Type B pancreatic cell (in vitro differentiated cells): ENCODE data around the gene APBB2. TPM values are rescaled to one million over a fixed set of nuclear protein-coding genes. Genes with fewer than 3 reads are reported as not detected.

Experiments
- DNase-seq: peaks from one replicate; pipeline ENCODE4 v3.0.0; 2021; ENCODE audit warnings: mixed read lengths; ENCODE audit not compliant: unreplicated experiment; ENCODE audit errors: extremely low spot score
- H3K27ac Mint-ChIP-seq: 2 replicates; pipeline ENCODE4 v1.8.0; 2021; ENCODE audit warnings: mild to moderate bottlenecking, mixed read lengths
- H3K27me3 Mint-ChIP-seq: 2 replicates; pipeline ENCODE4 v1.8.0; 2021; ENCODE audit warnings: mixed read lengths
- H3K36me3 Mint-ChIP-seq: 2 replicates; pipeline ENCODE4 v1.8.0; 2021; ENCODE audit warnings: mixed read lengths
- H3K4me1 Mint-ChIP-seq: one replicate; pipeline ENCODE4 v1.8.0; 2021; ENCODE audit warnings: mixed read lengths; ENCODE audit not compliant: unreplicated experiment
- H3K4me3 Mint-ChIP-seq: 2 replicates; pipeline ENCODE4 v1.8.0; 2021; ENCODE audit warnings: mild to moderate bottlenecking, mixed read lengths
- H3K9me3 Mint-ChIP-seq: 2 replicates; pipeline ENCODE4 v1.8.0; 2021; ENCODE audit warnings: mixed read lengths
- CTCF ChIP-seq: fragments of 200-600 bp; sonication (generic); conservative IDR thresholded peaks from 2 replicates; pipeline ENCODE4 v1.5.0; 2021; ENCODE audit warnings: antibody characterized with exemption, mild to moderate bottlenecking
- total RNA-seq: library from RNA; stranded (reverse); gene quantifications from 2 replicates; pipeline ENCODE4 v1.2.1, GENCODE V29; 2021; ENCODE audit warnings: low replicate concordance

The APBB2 gene
- total RNA-seq, 1 donor from 2014 or later, result 33.3 TPM

- no peak for TF ChIP-seq CTCF
- Mint-ChIP-seq H3K36me3 (no peaks in the 10 kb centered on the region), H3K4me3 (no peak overlapping the region), H3K27me3 (no peaks in the 10 kb centered on the region), H3K4me1 (peaks cover 19% of the 10 kb centered on the region), H3K9me3 (no peaks in the 10 kb centered on the region), H3K27ac (no peak overlapping the region)
- DNase-seq, result no peak
These were observed 12.0 kb downstream of the APBB2 start for GRCh38 chr4:41202356-41202755.

- TF ChIP-seq CTCF, result peak; percentile 24
- H3K27ac Mint-ChIP-seq, result no peak overlapping the region
- no peaks in the 10 kb centered on the region for H3K9me3 Mint-ChIP-seq
- H3K27me3 Mint-ChIP-seq, result no peaks in the 10 kb centered on the region
- DNase-seq, result no peak
- H3K36me3 Mint-ChIP-seq, result no peaks in the 10 kb centered on the region
- peaks cover 24% of the 10 kb centered on the region for H3K4me1 Mint-ChIP-seq
- no peak overlapping the region for H3K4me3 Mint-ChIP-seq
These were observed 13.8 kb downstream of the APBB2 start for GRCh38 chr4:41200486-41201017.

- H3K27ac Mint-ChIP-seq, result no peak overlapping the region
- peaks cover 4% of the 10 kb centered on the region for H3K36me3 Mint-ChIP-seq
- H3K9me3 Mint-ChIP-seq, result peaks cover 6% of the 10 kb centered on the region
- no peaks in the 10 kb centered on the region for H3K27me3 Mint-ChIP-seq
- H3K4me1 Mint-ChIP-seq, result peaks cover 24% of the 10 kb centered on the region
- no peak overlapping the region for H3K4me3 Mint-ChIP-seq
- TF ChIP-seq CTCF, result no peak
- no peak for DNase-seq
These were observed 14.6 kb downstream of the APBB2 start for GRCh38 chr4:41199788-41200187.

- no peak for DNase-seq
- Mint-ChIP-seq H3K36me3 (peaks cover 4% of the 10 kb centered on the region), H3K27me3 (no peaks in the 10 kb centered on the region), H3K27ac (no peak overlapping the region), H3K9me3 (peaks cover 6% of the 10 kb centered on the region), H3K4me1 (peaks cover 13% of the 10 kb centered on the region), H3K4me3 (no peak overlapping the region)
- no peak for TF ChIP-seq CTCF
These were observed 16.3 kb downstream of the APBB2 start for GRCh38 chr4:41197996-41198395.

- Mint-ChIP-seq H3K9me3 (peaks cover 6% of the 10 kb centered on the region), H3K4me3 (no peak overlapping the region), H3K36me3 (peaks cover 4% of the 10 kb centered on the region), H3K27me3 (no peaks in the 10 kb centered on the region), H3K27ac (no peak overlapping the region), H3K4me1 (peaks cover 13% of the 10 kb centered on the region)
- no peak for TF ChIP-seq CTCF
- no peak for DNase-seq
These were observed 16.8 kb downstream of the APBB2 start for GRCh38 chr4:41197495-41197894.
